Hindlimb muscle (tissue), 1 donor: Measurements from ENCODE around the gene LINGO1. TPM values are rescaled to one million over a fixed set of nuclear protein-coding genes. Genes with fewer than 3 reads are reported as not detected.

ENCODE experiments used
- DNase-seq: peaks from one replicate; pipeline ENCODE4 v3.0.0-alpha.2; 2013
- polyA plus RNA-seq: library from polyadenylated mRNA; unstranded; fragments of 120-200 nt; gene quantifications from one replicate; pipeline ENCODE4 v1.2.1, GENCODE V29; 2013; ENCODE audit not compliant: insufficient read length

Gene LINGO1
- polyA plus RNA-seq, 1 donor: 11.1 TPM

DNA sequence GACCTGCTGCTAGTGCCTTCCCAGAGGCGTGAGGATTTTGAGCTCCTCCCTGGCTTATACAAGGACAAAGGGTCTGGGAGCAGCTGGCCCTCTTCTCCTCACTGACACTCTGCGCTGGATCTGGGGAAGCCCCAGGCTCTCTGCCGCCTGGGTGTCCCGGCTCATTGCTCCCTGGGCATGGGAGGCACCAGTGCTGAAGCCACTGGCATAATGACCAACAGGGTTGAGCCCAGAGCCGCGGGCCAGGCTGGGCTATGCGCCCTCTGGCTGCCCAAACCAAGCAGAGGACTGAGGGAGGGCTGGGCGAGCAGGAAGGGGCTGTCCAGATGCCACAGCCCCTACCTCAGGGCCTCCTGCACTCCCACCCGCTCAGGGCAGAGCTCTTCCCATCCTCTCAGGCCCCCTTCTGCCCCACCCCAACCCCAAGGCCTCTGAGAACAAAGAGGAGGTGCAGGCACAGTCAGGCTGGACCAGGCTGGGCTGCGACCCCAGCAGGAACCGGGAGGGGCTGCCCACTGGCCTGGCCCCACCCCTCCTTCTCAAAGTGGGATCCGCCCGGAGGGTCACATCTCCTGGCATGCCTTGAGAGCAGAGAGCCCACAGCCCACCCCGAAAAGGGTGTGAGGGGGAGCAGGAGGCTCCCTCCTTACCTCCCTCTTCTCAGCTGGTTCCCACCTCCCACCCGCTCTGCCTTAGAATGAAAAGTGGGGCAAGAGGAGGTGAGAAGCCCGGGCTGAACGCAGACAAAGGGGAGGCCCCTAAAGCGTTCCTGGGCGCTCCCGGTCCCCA is 1.6 kb downstream of the LINGO1 start:
- no peak for DNase-seq

- no peak for DNase-seq
These were observed 2.7 kb downstream of the LINGO1 start for GRCh38 chr15:77630056-77630455.

DNA sequence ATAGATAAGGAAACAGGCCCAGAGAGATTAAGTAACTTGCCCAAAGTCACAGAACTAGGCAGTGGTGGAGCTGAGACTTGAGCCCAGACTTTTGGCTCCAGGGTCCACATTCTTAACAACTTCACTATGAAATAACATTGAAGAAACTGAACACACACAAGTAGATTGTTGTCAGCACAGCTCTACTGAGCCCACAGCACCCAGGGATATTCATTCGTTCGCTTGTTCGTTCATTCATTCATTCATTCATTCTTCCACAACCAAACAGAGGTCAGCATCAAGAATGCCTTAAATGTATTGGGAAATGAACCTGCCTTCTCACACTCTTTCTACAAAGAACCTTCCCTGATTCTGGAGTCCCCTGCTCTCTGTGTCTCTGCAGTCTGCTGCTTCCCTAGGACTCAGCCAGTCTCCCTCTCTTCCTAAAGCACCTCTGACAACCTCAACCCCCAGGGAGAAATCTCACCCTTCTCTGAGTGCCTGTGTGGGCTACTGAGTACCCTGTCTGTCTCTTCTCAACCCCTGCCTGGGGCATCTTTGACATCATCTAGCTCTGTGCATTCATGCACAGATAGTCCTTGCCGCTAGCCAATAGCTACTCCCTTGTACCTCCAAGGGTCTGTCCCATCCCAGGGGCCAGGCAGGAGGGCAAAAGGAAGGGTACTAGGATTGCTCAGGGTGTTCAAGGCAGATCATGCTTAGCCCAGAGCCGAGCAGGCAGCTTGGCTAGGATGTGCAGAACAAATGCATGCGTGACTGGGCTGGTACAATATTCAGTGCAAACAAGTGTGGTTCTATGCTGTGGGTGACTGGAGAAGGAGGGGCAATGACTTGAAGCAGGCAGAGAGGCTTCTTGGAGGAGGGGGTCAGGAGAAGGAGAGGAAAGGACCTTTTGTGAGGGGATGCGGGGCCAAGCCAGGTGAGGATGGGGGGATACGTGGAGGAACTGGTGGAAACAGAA is 3.4 kb downstream of the LINGO1 start:
- DNase-seq: no peak

DNA sequence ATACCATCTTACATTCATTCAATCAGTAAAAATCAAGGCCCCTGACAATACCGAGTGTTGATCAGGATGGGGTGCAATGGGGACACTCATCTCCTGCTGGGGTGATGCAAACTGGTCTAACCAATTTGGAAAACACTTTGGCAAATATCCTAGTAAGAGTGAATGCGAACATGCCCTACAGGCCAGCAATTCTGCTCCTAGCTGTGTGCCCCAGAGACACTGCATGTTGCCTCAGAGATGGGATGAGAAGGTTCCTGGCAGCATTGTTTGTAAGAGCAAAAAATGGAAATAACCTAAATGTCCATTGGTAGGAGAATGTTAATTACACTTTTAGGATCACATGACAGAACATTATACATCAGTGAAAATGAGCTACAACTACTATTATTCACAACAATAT is 4.7 kb downstream of the LINGO1 start:
- DNase-seq: no peak

GRCh38 chr15:77627581-77627980 is 5.1 kb downstream of the LINGO1 start:
- no peak for DNase-seq

GRCh38 chr15:77627067-77627466 is 5.6 kb downstream of the LINGO1 start:
- DNase-seq: no peak

DNA sequence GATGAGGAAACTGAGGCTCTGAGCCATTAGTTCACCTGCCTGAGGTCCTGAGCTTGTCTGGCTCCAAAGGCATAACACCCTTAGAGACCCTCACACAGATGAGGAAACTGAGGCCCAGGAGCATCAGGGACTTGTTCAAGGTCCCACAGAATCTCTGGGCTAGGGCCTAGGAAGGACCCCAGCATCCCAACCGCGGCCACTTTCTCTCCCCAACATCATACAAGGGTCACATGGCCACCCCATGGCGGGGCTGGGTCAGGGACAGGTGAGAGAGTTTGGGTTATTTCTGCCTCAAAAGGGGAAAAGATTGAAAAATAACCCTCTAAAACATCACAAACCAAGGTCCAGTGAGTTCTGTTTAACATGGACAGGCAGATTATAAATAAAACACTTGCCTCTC is 6.7 kb downstream of the LINGO1 start:
- DNase-seq: no peak

DNA sequence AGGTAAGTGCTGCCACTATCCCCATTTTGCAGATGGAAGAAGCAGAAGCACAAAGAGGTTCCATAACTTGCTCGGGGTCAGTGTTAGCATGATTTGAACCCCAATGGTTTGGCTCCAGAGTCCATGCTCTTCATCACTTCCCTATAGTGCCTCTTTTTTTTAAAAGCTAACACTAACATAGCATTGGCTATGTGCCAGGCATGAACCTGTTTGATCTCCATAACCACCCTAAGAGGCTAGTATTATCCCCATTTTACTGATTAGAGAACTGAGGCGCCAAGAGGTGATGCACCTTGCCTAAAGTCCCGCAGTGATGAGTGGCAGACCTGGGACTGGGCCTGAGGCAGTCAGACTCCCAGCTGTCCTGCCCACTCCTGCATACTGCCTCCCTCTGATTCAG is 7.3 kb downstream of the LINGO1 start:
- DNase-seq: no peak

GRCh38 chr15:77624868-77625267 is 7.8 kb downstream of the LINGO1 start:
- DNase-seq: no peak

DNA sequence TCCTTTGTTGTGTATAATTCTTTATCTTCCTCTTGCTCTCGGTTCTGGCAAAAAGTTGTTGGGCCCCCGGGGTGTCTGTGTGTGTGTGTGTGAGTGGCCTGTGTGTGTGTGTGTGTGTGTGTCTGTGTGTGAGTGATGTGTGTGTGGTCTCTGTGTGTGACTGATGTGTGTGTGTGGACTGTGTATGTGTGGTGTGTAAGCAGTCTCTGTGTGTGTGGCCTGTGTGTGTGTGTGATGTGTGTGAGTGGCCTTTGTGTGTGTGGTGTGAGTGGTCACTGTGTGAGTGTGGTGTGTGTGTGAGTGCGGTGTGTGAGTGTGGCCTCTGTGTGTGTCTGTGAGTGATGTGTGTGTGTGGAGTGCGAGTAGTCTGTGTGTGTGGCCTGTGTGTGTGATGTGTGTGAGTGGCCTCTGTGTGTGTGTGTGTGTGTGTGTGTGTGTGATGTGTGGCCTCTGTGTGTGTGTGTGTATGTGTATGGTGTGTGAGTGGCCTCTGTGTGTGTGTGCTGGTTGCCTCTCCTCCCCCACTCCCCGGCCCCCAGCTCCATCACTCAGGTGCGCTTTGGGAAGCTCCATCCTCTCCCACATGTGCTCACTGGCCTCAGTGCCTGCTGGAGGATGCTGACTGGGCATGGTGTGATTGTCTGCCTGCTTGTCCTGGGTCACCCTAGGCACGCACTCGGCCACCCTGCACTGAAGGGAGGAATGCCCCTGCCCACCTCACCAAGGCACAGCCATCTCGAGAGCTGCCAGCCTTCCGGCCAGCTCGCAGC is 8.8 kb downstream of the LINGO1 start:
- no peak for DNase-seq

DNA sequence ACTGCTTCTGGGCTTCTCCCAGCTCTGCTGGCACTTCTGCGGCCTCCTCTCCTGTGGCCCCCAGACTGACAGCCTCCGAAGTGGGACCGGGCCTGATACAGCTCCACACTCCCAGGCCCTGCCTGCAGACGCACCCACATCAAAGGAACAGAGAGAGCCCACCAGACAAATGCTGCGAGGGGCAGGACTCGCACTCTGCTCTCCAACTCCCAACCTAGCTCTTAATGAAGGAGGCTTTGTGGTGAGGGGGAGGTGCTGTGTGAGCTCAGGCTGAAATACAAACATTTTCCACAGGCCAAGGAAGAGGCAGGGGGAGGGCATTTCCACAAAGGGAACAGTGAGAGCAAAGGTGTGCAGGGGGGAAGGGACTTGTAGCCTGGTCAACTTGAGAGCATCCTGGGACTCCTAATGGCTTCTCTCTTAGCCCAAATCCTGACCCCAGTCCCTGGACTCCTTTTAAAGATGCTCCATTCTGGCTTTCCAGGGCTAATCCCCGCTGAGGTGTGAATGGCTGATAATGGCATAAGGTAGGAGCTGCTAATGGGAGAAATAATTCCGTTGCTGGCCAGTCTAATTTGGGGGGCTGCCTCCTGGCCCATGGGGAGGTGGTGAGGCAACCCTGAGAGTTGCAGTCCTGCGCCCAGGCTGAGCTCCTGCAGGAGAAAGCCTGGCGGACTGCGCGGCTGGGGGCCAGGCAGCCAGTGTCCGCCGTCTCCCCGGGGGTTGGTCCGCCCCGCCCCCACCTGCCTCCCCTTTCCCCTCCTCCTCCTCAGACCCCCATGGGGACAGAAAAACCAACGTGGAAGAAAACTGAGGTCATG is 9.6 kb downstream of the LINGO1 start:
- no peak for DNase-seq

DNA sequence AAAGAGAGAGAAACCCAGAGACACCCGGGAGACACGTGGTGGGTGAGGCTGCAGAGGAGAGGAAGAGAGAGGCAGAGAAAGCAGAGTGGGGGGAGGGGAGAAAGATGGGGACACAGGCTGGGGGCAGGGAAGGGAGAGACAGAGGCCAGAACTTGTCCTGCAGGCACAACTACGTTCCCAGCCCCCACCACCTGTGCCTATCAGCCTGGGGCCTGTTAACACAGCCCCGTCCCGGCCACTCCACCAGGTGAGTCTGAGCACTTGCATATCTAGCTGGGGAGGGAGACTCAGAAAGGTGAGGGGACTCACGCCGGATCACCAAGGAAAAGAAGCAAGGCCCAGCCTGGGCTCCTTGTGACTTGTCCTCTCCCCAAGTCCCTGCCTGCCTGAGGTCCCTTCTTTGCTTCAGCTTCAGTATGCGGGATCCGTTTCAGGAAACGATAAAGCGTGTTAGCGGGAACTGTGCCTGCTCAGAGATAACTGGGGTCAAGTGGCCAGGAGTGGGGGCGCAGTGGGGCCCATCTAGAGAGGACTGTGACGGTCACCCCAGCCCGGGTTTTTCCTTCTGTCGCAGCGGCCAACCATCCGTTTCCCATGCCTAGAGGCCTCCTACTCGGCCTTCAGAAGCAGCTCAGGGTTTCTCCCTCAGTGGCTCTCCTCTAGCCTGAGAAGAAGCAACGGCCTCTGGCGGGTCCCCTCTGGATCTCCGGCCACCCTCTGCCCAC is 10.3 kb downstream of the LINGO1 start:
- DNase-seq: no peak

DNA sequence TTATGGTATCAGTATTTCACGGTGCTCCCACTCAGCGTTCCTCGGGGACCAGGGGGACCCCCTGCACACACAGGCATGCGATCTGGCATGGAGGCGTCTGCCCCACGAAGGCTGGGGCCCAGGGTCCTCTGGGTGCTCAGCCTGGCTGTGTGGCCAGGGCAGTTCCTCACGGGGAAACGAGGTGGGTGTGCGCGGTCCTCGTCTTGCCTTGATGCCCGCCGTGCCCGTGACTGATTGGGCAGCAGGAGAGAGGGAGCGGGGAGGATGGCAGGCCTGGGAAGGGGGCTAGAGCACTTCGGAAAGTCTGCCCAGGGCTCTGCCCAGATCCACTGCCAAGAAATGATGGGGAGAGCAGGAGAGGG is 10.9 kb downstream of the LINGO1 start:
- no peak for DNase-seq

GRCh38 chr15:77620960-77621647 is 11.6 kb downstream of the LINGO1 start:
- no peak for DNase-seq

GRCh38 chr15:77620297-77620696 is 12.4 kb downstream of the LINGO1 start:
- DNase-seq: no peak

GRCh38 chr15:77619883-77620282 is 12.8 kb downstream of the LINGO1 start:
- DNase-seq: no peak

- DNase-seq: no peak
These were observed 15.1 kb downstream of the LINGO1 start for GRCh38 chr15:77617476-77618230.

- DNase-seq: no peak
These were observed 16.6 kb downstream of the LINGO1 start for GRCh38 chr15:77616072-77616471.

GRCh38 chr15:77615472-77615871 is 17.2 kb downstream of the LINGO1 start:
- no peak for DNase-seq

GRCh38 chr15:77614251-77614806 is 18.4 kb downstream of the LINGO1 start:
- no peak for DNase-seq
